Measurements from ENCODE around the gene TOR1AIP2. TPM values are rescaled to one million over a fixed set of nuclear protein-coding genes. Genes with fewer than 3 reads are reported as not detected.

Gene TOR1AIP2
- total RNA-seq, 1 donor from 2014 or later, result 64.2 TPM

GRCh38 chr1:179882253-179883039 lies 4.8 kb upstream of the TOR1AIP2 start, which contains the start of gene TOR1AIP1:
TSS of gene TOR1AIP1 (plus strand) at chr1:179882285. CDS start at chr1:179882503, 218 bp downstream.
- peak within 1 kb of the TSS; percentile 53 for H3K4me3 ChIP-seq (ENCODE audit: low read depth, low read length)
- DNase-seq (ENCODE audit: low read depth) (peak; percentile 90), FAIRE-seq (no peak)
- peak; percentile 32 for TF ChIP-seq CTCF (IDR thresholded peaks at IDR 0.05; ENCODE audit: insufficient read depth, low read length, severe bottlenecking)
- no peaks in the 10 kb centered on the region for H3K27me3 ChIP-seq (ENCODE audit: control insufficient read depth, insufficient read depth, low read length)
- H3K36me3 ChIP-seq (ENCODE audit: control insufficient read depth, insufficient read depth, low read length), result peaks cover 3% of the 10 kb centered on the region

- no peak for FAIRE-seq
- TF ChIP-seq CTCF (IDR thresholded peaks at IDR 0.05; ENCODE audit: insufficient read depth, low read length, severe bottlenecking), result no peak
- DNase-seq (ENCODE audit: low read depth), result no peak
- no peaks in the 10 kb centered on the region for H3K27me3 ChIP-seq (ENCODE audit: control insufficient read depth, insufficient read depth, low read length)
- H3K4me3 ChIP-seq (ENCODE audit: low read depth, low read length), result peak overlapping the region; percentile 53
- H3K36me3 ChIP-seq (ENCODE audit: control insufficient read depth, insufficient read depth, low read length), result peaks cover 3% of the 10 kb centered on the region
These were observed 4.1 kb upstream of the TOR1AIP2 start for GRCh38 chr1:179881642-179882252.

- FAIRE-seq (no peak), DNase-seq (ENCODE audit: low read depth) (no peak)
- no peak for TF ChIP-seq CTCF (IDR thresholded peaks at IDR 0.05; ENCODE audit: insufficient read depth, low read length, severe bottlenecking)
- Histone ChIP-seq H3K4me3 (ENCODE audit: low read depth, low read length) (no peak overlapping the region), H3K27me3 (ENCODE audit: control insufficient read depth, insufficient read depth, low read length) (no peaks in the 10 kb centered on the region), H3K36me3 (ENCODE audit: control insufficient read depth, insufficient read depth, low read length) (peaks cover 1% of the 10 kb centered on the region)
These were observed 2.2 kb upstream of the TOR1AIP2 start for GRCh38 chr1:179879797-179880196.

- peaks cover 5% of the 10 kb centered on the region for H3K36me3 ChIP-seq (ENCODE audit: control insufficient read depth, insufficient read depth, low read length)
- H3K27me3 ChIP-seq (ENCODE audit: control insufficient read depth, insufficient read depth, low read length), result no peaks in the 10 kb centered on the region
- peak overlapping the region; percentile 79 for H3K4me3 ChIP-seq (ENCODE audit: low read depth, low read length)
- FAIRE-seq, result no peak
- TF ChIP-seq CTCF (IDR thresholded peaks at IDR 0.05; ENCODE audit: insufficient read depth, low read length, severe bottlenecking), result no peak
- DNase-seq (ENCODE audit: low read depth), result peak; percentile 87
These were observed 1.3 kb downstream of the TOR1AIP2 start for GRCh38 chr1:179876300-179876715.

- Histone ChIP-seq H3K27me3 (ENCODE audit: control insufficient read depth, insufficient read depth, low read length) (no peaks in the 10 kb centered on the region), H3K4me3 (ENCODE audit: low read depth, low read length) (peak overlapping the region; percentile 79), H3K36me3 (ENCODE audit: control insufficient read depth, insufficient read depth, low read length) (peaks cover 5% of the 10 kb centered on the region)
- no peak for FAIRE-seq
- TF ChIP-seq CTCF (IDR thresholded peaks at IDR 0.05; ENCODE audit: insufficient read depth, low read length, severe bottlenecking), result no peak
- DNase-seq (ENCODE audit: low read depth), result no peak
These were observed 1.9 kb downstream of the TOR1AIP2 start for GRCh38 chr1:179875596-179876299.
